Measurements from ENCODE around the gene WDR74. TPM values are rescaled to one million over a fixed set of nuclear protein-coding genes. Genes with fewer than 3 reads are reported as not detected.

WDR74 gene
- total and polyA plus RNA-seq, 2 of the 13 experiments (the other 11 are each of a cell fraction or from before 2014, with no cell fraction given) = 77.0 to 83.3 TPM

DNA sequence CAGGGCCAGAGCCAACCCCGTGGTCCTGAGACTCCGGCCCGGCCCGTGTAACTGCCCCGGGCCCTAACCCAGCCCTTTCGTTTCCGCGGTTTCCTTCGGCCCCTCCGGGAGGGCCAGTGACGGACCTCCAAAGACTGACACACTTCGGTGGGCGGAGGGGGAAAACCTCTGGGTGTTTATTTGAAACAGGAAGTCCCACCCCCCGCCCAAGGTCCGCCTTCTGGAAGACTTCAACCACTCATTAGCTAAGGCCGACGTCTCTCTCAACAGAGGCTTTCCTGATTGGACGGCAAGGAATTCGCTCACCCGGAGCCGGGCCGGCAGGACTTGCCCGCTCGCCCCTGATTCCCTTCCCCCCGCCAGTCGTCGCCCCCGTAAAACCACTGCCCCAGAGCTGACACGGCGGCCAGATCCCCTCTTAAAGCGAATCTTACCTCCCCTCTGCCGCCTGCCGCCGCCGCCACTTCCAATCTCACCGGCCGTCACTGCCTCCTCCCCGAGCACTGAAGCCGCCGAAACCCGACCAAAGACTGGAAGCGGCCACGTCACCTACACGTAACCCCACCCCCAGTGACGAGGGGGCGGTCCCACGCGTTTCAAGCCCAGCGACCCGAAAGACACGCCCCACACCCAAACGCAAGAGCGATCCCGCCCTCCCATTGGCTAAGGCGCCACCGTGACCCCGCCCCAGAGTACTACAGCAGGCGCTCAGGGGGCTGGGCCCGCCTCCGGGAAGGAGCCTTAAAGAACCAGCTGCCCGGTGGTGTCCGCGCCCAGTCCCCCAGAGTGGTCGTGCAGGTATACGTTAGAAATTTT is 7.7 kb downstream of the WDR74 start, which contains the start of gene STX5 (continued):
- TF ChIP-seq, protein P1, sequence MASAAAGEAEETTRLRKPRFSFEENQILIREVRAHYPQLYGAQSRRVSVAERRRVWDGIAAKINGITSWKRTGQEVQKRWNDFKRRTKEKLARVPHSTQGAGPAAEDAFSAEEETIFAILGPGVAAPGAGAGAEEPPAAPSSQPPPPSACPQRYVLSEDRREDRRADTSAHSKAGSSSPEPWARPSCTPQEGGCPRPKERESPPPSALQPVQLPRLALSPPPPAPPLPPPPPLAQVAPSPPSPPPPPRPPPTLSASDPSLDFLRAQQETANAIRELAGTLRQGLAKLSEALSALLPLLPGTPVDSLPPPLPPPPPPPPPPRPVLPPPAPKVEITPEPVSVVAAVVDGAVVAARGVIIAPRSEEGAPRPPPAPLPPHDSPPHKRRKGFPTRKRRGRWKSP (CRISPR knock-in tag; IDR thresholded peaks at IDR 0.05) = peak; percentile 44; the same call in 1 of the 2 replicates
- peak; percentile 36 for TF ChIP-seq ZNF781 (CRISPR knock-in tag; IDR thresholded peaks at IDR 0.05; ENCODE audit: borderline replicate concordance, not compliant biosample characterization)
- TF ChIP-seq ZC3H13 (CRISPR knock-in tag; IDR thresholded peaks at IDR 0.05) = 0 out of 2 replicates have a peak, but pooled peaks have one; percentile 21
- 0 out of 2 replicates have a peak, but pooled peaks have one; percentile 17 for TF ChIP-seq ZNF792 (CRISPR knock-in tag; IDR thresholded peaks at IDR 0.05)
- TF ChIP-seq ZNF44 (CRISPR knock-in tag; IDR thresholded peaks at IDR 0.05) = peak; percentile 69; the same call in 1 of the 2 replicates
- TF ChIP-seq ELF1 (CRISPR knock-in tag; IDR thresholded peaks at IDR 0.05) = peak; percentile 62
- peak; percentile 44; the same call in 1 of the 2 replicates for TF ChIP-seq ZNF768 (CRISPR knock-in tag; IDR thresholded peaks at IDR 0.05)
- TF ChIP-seq USF2 (IDR thresholded peaks at IDR 0.05; ENCODE audit: low read depth, low read length) = peak; percentile 26; the same call in 1 of the 2 replicates
- peak; percentile 61 for TF ChIP-seq USF2 (CRISPR knock-in tag; IDR thresholded peaks at IDR 0.05; ENCODE audit: borderline replicate concordance)
- no peak for TF ChIP-seq MIER3 (CRISPR knock-in tag; IDR thresholded peaks at IDR 0.05; ENCODE audit: borderline replicate concordance)
- peak; percentile 63; the same call in 1 of the 2 replicates for TF ChIP-seq ZNF274 (CRISPR knock-in tag; IDR thresholded peaks at IDR 0.05)
- TF ChIP-seq, protein P2, sequence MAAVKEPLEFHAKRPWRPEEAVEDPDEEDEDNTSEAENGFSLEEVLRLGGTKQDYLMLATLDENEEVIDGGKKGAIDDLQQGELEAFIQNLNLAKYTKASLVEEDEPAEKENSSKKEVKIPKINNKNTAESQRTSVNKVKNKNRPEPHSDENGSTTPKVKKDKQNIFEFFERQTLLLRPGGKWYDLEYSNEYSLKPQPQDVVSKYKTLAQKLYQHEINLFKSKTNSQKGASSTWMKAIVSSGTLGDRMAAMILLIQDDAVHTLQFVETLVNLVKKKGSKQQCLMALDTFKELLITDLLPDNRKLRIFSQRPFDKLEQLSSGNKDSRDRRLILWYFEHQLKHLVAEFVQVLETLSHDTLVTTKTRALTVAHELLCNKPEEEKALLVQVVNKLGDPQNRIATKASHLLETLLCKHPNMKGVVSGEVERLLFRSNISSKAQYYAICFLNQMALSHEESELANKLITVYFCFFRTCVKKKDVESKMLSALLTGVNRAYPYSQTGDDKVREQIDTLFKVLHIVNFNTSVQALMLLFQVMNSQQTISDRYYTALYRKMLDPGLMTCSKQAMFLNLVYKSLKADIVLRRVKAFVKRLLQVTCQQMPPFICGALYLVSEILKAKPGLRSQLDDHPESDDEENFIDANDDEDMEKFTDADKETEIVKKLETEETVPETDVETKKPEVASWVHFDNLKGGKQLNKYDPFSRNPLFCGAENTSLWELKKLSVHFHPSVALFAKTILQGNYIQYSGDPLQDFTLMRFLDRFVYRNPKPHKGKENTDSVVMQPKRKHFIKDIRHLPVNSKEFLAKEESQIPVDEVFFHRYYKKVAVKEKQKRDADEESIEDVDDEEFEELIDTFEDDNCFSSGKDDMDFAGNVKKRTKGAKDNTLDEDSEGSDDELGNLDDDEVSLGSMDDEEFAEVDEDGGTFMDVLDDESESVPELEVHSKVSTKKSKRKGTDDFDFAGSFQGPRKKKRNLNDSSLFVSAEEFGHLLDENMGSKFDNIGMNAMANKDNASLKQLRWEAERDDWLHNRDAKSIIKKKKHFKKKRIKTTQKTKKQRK (IDR thresholded peaks at IDR 0.05; ENCODE audit: low read length) = peak; percentile 88
- peak; percentile 50; the same call in 1 of the 2 replicates for TF ChIP-seq ZNF33B (CRISPR knock-in tag; IDR thresholded peaks at IDR 0.05)
- TF ChIP-seq SALL1 (CRISPR knock-in tag; IDR thresholded peaks at IDR 0.05) = peak; percentile 40; the same call in 1 of the 2 replicates
- TF ChIP-seq PCBP2 (optimal IDR thresholded peaks at IDR 0.05; ENCODE audit: low read depth, low read length, poor library complexity, severe bottlenecking) = no peak
- peak; percentile 31; the same call in 1 of the 2 replicates for TF ChIP-seq ZNF510 (CRISPR knock-in tag; IDR thresholded peaks at IDR 0.05; ENCODE audit: low read depth)
- no peak for TF ChIP-seq ZNF572 (CRISPR knock-in tag; IDR thresholded peaks at IDR 0.05)
- TF ChIP-seq ZNF724P (CRISPR knock-in tag; IDR thresholded peaks at IDR 0.05; ENCODE audit: borderline replicate concordance) = peak; percentile 68; the same call in 1 of the 2 replicates
- TF ChIP-seq HNF4G (IDR thresholded peaks at IDR 0.05; ENCODE audit: borderline replicate concordance, low read depth, low read length) = no peak
- 0 out of 2 replicates have a peak, but pooled peaks have one; percentile 20 for TF ChIP-seq HNF4G (CRISPR knock-in tag; IDR thresholded peaks at IDR 0.05; ENCODE audit: borderline replicate concordance, low read depth)
- TF ChIP-seq RARG (CRISPR knock-in tag; IDR thresholded peaks at IDR 0.05; ENCODE audit: low read depth) = 0 out of 2 replicates have a peak, but pooled peaks have one; percentile 75
- TF ChIP-seq ZFP36L2 (CRISPR knock-in tag; IDR thresholded peaks at IDR 0.05) = no peak

Data from HepG2 (cell line).